ENCODE measurements around the gene GMPS.

DNA sequence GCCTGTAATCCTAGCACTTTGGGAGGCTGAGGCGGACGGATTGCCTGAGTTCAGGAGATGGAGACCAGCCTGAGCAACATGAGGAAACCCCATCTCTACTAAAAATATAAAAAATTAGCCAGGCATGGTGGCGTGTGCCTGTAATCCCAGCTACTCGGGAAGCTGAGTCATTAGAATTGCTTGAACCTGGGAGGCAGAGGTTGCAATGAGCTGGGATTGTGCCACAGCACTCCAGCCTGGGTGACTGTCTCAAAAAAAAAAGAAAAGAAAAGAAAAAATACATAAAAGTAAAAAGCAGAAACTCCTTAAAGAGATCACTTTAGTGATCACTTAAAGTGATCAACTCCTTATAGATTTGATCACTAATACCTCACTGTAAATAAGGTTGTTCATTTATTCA, 78.0 kb downstream of the GMPS start:
- TF ChIP-seq EP300 (IDR thresholded peaks at IDR 0.05) (no peak), POLR2A (IDR thresholded peaks at IDR 0.05) (no peak)
